Natural killer cell (primary cell): ENCODE data around the gene CD200R1L. TPM values are rescaled to one million over a fixed set of nuclear protein-coding genes. Genes with fewer than 3 reads are reported as not detected.

ENCODE experiments used
- ATAC-seq, 3 donors: fragments of 150-1000 bp in 2 of 3; fragments of 200-7000 bp in 1 of 3; cut with Tn5 transposase; 1 replicate in 1 of 3; 2 replicates in 2 of 3; pipeline ENCODE4 v1.10.0; 2021; ENCODE audit warnings: mild to moderate bottlenecking in 2 of 3, moderate library complexity in 2 of 3
- DNase-seq, 2 donors: peaks; one replicate each; pipeline versions ENCODE4 v3.0.0 to v3.0.0-alpha.2; 2013 to 2021; ENCODE audit warnings: mixed read lengths in 1 of 2
- H3K27ac ChIP-seq: one replicate; pipeline ENCODE4 v1.5.1; 2013; ENCODE audit warnings: mild to moderate bottlenecking, low read length
- H3K27me3 ChIP-seq: one replicate; pipeline ENCODE4 v1.6.1; 2013; ENCODE audit warnings: low read length; ENCODE audit not compliant: control insufficient read depth, insufficient read depth
- H3K36me3 ChIP-seq: one replicate; pipeline ENCODE4 v1.6.1; 2013; ENCODE audit warnings: low read length; ENCODE audit not compliant: control insufficient read depth, insufficient read depth
- H3K4me1 ChIP-seq: one replicate; pipeline ENCODE4 v1.6.1; 2013; ENCODE audit warnings: low read length; ENCODE audit not compliant: control insufficient read depth, insufficient read depth
- H3K4me3 ChIP-seq: one replicate; pipeline ENCODE4 v1.5.1; 2013; ENCODE audit warnings: low read length
- H3K9me3 ChIP-seq: one replicate; pipeline ENCODE4 v1.6.1; 2013; ENCODE audit warnings: low read length; ENCODE audit not compliant: control insufficient read depth, insufficient read depth
- H3K27ac Mint-ChIP-seq, 2 donors: one replicate each; pipeline ENCODE4 v1.8.0; 2022; ENCODE audit warnings: mild to moderate bottlenecking in 2 of 2, mixed read lengths in 2 of 2, moderate library complexity in 1 of 2
- H3K27me3 Mint-ChIP-seq, 2 donors: one replicate each; pipeline ENCODE4 v1.8.0; 2022; ENCODE audit warnings: low read depth in 2 of 2, mixed read lengths in 2 of 2
- H3K36me3 Mint-ChIP-seq: one replicate; pipeline ENCODE4 v1.8.0; 2022; ENCODE audit warnings: mixed read lengths
- H3K4me1 Mint-ChIP-seq, 2 donors: one replicate each; pipeline ENCODE4 v1.8.0; 2022; ENCODE audit warnings: mixed read lengths in 2 of 2
- H3K4me3 Mint-ChIP-seq: one replicate; pipeline ENCODE4 v1.8.0; 2022; ENCODE audit warnings: mild to moderate bottlenecking, moderate library complexity, mixed read lengths
- H3K9me3 Mint-ChIP-seq, 2 donors: one replicate each; pipeline ENCODE4 v1.8.0; 2022; ENCODE audit warnings: mixed read lengths in 2 of 2
- CTCF ChIP-seq: fragments of 200-600 bp; IDR thresholded peaks from one replicate; pipeline ENCODE4 v1.8.0; 2022; ENCODE audit warnings: antibody characterized with exemption
- WGBS: methylation state at CpG from one replicate; pipeline ENCODE4 v1.1.7; 2013; ENCODE audit warnings: missing lambda C conversion rate; ENCODE audit not compliant: insufficient coverage; 5-methylcytosine and 5-hydroxymethylcytosine counted together
- intact Hi-C: fragments of 100-400 bp; cut with micrococcal nuclease; formaldehyde crosslinking; loops from one replicate; pipeline ENCODE4 v1.14.2; 2022
- total RNA-seq, 4 donors: library from RNA; stranded (reverse); fragments of 120-200 nt in 1 of 4; gene quantifications; one replicate each; pipeline versions ENCODE4 v1.2.3 to v1.2.4, GENCODE V29; 2013 to 2022

The CD200R1L gene
- total RNA-seq, 3 donors from 2014 or later (not counting 1 experiment from before 2014, with no cell fraction given), result 1.3 TPM; not detected in 2

- H3K36me3 ChIP-seq, result no peaks in the 10 kb centered on the region
- 100% methylated on average over 2 of the region's 2 CpGs for WGBS
- no peaks in the 10 kb centered on the region for H3K27me3 ChIP-seq
- peaks cover 5% of the 10 kb centered on the region for H3K4me1 ChIP-seq
- no peaks in the 10 kb centered on the region for H3K27me3 Mint-ChIP-seq
- H3K9me3 ChIP-seq, result peaks cover 8% of the 10 kb centered on the region
- H3K36me3 Mint-ChIP-seq, result peaks cover 9% of the 10 kb centered on the region
- no peak overlapping the region for H3K27ac Mint-ChIP-seq
- DNase-seq (no peak), ATAC-seq (no peak)
- H3K4me1 Mint-ChIP-seq, result no peaks in the 10 kb centered on the region
- intact Hi-C loops, result no loop called here
- no peak overlapping the region for H3K4me3 Mint-ChIP-seq
- TF ChIP-seq CTCF, result no peak
- H3K9me3 Mint-ChIP-seq, result peaks cover under 1 to 4% of the 10 kb centered on the region in 2 donors
- no peak overlapping the region for H3K4me3 ChIP-seq
- H3K27ac ChIP-seq, result no peak overlapping the region
Measured at GRCh38 chr3:112875561-112875960, 28.9 kb upstream of the CD200R1L start.

GRCh38 chr3:112874725-112875124 is 28.1 kb upstream of the CD200R1L start:
- TF ChIP-seq CTCF, result no peak
- H3K27me3 ChIP-seq, result no peaks in the 10 kb centered on the region
- no peaks in the 10 kb centered on the region for H3K36me3 ChIP-seq
- Mint-ChIP-seq H3K27ac (no peak overlapping the region), H3K4me1 (no peaks in the 10 kb centered on the region), H3K9me3 (peaks cover 4 to 7% of the 10 kb centered on the region in 2 donors), H3K4me3 (no peak overlapping the region), H3K27me3 (no peaks in the 10 kb centered on the region), H3K36me3 (peaks cover 17% of the 10 kb centered on the region)
- ATAC-seq, result no peak
- intact Hi-C loops, result no loop called here
- H3K27ac ChIP-seq, result no peak overlapping the region
- no peak overlapping the region for H3K4me3 ChIP-seq
- no peak for DNase-seq
- H3K9me3 ChIP-seq, result peaks cover 11% of the 10 kb centered on the region
- peaks cover 5% of the 10 kb centered on the region for H3K4me1 ChIP-seq

GRCh38 chr3:112873632-112874031 is 27.0 kb upstream of the CD200R1L start:
- H3K27ac Mint-ChIP-seq, result no peak overlapping the region
- H3K4me1 ChIP-seq, result peaks cover 5% of the 10 kb centered on the region
- WGBS, result 80% methylated on average over 1 of the region's 2 CpGs
- no peaks in the 10 kb centered on the region for H3K27me3 ChIP-seq
- DNase-seq, result no peak
- H3K27me3 Mint-ChIP-seq, result peaks cover 0 to 2% of the 10 kb centered on the region in 2 donors
- intact Hi-C loops, result no loop called here
- H3K4me3 ChIP-seq, result no peak overlapping the region
- H3K4me1 Mint-ChIP-seq, result no peaks in the 10 kb centered on the region
- no peak for TF ChIP-seq CTCF
- H3K36me3 Mint-ChIP-seq, result peaks cover 23% of the 10 kb centered on the region
- H3K9me3 ChIP-seq, result peaks cover 11% of the 10 kb centered on the region
- no peak overlapping the region for H3K4me3 Mint-ChIP-seq
- H3K27ac ChIP-seq, result no peak overlapping the region
- no peaks in the 10 kb centered on the region for H3K36me3 ChIP-seq
- no peak for ATAC-seq
- peaks cover 7 to 11% of the 10 kb centered on the region in 2 donors for H3K9me3 Mint-ChIP-seq

GRCh38 chr3:112871735-112872134 is 25.1 kb upstream of the CD200R1L start:
- H3K27ac Mint-ChIP-seq, result no peak overlapping the region
- H3K27me3 ChIP-seq, result no peaks in the 10 kb centered on the region
- TF ChIP-seq CTCF, result no peak
- ATAC-seq (no peak), DNase-seq (no peak)
- no peak overlapping the region for H3K4me3 Mint-ChIP-seq
- no peaks in the 10 kb centered on the region for H3K36me3 ChIP-seq
- H3K9me3 ChIP-seq, result peaks cover 11% of the 10 kb centered on the region
- H3K4me1 Mint-ChIP-seq, result no peaks in the 10 kb centered on the region
- intact Hi-C loops, result no loop called here
- peaks cover 23% of the 10 kb centered on the region for H3K36me3 Mint-ChIP-seq
- peaks cover 4 to 7% of the 10 kb centered on the region in 2 donors for H3K27me3 Mint-ChIP-seq
- H3K9me3 Mint-ChIP-seq, result peaks cover 7 to 13% of the 10 kb centered on the region in 2 donors
- WGBS, result 94% methylated on average over 3 of the region's 3 CpGs
- no peak overlapping the region for H3K4me3 ChIP-seq
- H3K27ac ChIP-seq, result no peak overlapping the region
- peaks cover 5% of the 10 kb centered on the region for H3K4me1 ChIP-seq
